HK-2 (cell line): ENCODE results near the gene NCL.
"Not testable (repeated sequence)": the region's sequence is repeated elsewhere in the genome, so short reads cannot be mapped to it uniquely, and the experiment has no call there.

Experiments
- DNase-seq: peaks from one replicate; pipeline ENCODE4 v3.0.0-alpha.2; 2018; ENCODE audit not compliant: unreplicated experiment

The NCL gene

GRCh38 chr2:231405601-231406367, 58.5 kb downstream of the NCL start:
- DNase-seq, result not testable (repeated sequence)

GRCh38 chr2:231404183-231404578, 60.1 kb downstream of the NCL start:
- not testable (repeated sequence) for DNase-seq
